Lower leg skin (tissue), 3 donors: ENCODE measurements around the gene S1PR2.

Experiments used
- POLR2A ChIP-seq, 2 donors: fragments of 450-650 bp; IDR thresholded peaks; one replicate each; pipeline ENCODE4 v1.6.1; 2016 to 2017; ENCODE audit warnings: antibody characterized with exemption in 2 of 2, mild to moderate bottlenecking in 1 of 2, moderate library complexity in 1 of 2
- TF ChIP-seq, protein P1 (sequence below), 3 donors: fragments of 450-650 bp; IDR thresholded peaks; one replicate each; pipeline ENCODE4 v1.5.1; 2016; ENCODE audit warnings: antibody characterized with exemption in 3 of 3, mild to moderate bottlenecking in 3 of 3, moderate library complexity in 2 of 3

GRCh38 chr19:10237702-10238101 is 6.6 kb upstream of the S1PR2 start:
- TF ChIP-seq, protein P1, sequence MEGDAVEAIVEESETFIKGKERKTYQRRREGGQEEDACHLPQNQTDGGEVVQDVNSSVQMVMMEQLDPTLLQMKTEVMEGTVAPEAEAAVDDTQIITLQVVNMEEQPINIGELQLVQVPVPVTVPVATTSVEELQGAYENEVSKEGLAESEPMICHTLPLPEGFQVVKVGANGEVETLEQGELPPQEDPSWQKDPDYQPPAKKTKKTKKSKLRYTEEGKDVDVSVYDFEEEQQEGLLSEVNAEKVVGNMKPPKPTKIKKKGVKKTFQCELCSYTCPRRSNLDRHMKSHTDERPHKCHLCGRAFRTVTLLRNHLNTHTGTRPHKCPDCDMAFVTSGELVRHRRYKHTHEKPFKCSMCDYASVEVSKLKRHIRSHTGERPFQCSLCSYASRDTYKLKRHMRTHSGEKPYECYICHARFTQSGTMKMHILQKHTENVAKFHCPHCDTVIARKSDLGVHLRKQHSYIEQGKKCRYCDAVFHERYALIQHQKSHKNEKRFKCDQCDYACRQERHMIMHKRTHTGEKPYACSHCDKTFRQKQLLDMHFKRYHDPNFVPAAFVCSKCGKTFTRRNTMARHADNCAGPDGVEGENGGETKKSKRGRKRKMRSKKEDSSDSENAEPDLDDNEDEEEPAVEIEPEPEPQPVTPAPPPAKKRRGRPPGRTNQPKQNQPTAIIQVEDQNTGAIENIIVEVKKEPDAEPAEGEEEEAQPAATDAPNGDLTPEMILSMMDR (IDR thresholded peaks at IDR 0.05), result no peak
- no peak for TF ChIP-seq POLR2A (IDR thresholded peaks at IDR 0.05)
